ENCODE measurements around the gene GIPC2. TPM values are rescaled to one million over a fixed set of nuclear protein-coding genes. Genes with fewer than 3 reads are reported as not detected.
A peak's percentile ranks its signal among the peaks of the same experiment; 100 is the strongest.

The GIPC2 gene
- polyA plus RNA-seq, 3 donors, result not detected

DNA sequence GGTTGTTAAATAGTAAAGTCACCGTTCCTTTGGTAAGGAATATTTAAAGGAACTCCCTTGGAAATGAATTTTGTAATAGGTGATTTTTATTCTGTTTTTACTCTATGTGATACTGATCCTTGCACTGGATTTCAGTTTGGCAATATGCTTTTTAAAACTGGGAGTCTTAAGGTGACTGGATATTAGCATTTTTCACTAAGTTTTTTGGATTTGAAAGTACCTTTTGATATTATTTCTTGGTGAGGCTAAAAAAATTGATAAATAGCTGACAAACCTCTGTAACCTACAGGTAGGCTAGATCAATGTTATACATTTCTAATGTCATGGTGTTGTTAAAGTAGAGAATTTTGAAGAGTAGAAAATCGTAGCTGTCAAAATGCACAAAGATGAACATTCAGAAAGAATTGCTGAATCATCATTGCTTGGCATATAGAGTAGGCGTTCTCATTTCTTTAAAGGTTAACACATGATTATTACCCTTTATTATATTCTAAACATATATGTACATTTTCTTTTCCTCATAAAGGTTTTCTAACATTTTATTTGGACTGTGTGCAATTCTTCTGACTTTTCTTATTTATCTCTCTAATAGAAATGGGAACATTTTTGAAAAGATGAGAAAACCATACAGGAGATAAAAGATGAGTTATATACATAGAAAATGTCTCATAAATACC, 42.6 kb upstream of the GIPC2 start:
- intact Hi-C loops (cut with micrococcal nuclease), result no loop called here
- peaks cover 10% of the 10 kb centered on the region for H3K79me2 ChIP-seq (ENCODE audit: insufficient read depth, low read length)

DNA sequence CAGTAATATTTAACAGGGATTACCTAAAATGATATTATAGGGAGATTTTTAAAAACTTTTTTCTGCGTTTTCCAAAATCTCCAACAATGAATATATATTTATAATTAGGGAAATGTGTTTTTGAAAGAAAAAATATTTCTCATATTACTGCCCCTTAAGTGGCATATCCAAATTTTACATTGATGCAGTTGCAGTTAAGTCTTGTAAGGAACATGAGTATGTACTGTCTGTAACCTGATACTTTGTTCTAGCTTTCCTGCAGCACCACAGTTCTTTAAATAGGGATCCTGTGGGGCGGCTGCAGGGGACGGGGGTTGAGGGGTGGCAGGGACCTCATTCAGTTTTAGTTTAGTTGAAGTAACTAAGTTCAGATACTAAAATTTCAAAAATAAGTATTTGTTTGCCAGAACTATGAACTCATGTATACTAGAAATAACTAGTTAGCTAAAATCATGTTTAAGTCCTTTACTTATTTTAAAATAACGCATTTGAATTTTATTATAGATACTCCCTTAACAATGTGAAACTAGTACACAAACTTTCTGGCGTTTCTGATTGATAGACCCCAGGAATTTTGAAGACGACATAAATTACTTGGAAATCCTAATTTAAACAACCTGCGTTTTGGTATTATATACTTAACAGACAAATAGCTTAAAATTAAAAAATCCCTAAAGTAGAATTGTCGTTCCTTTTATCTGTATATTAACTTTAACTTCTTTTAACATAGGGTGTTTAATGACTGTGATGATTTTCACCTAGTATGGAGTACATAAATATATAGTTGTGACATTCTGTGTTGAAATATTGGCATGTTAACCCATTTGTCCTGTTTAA, 41.7 kb upstream of the GIPC2 start:
- H3K9ac ChIP-seq (ENCODE audit: insufficient read depth, low read length, poor library complexity, severe bottlenecking), result peak overlapping the region; percentile 85
- H3K27me3 ChIP-seq (ENCODE audit: control insufficient read depth in 2 of 2, insufficient read depth in 2 of 2, low read length in 2 of 2), result no peaks in the 10 kb centered on the region
- H3K4me2 ChIP-seq (replicated peaks; ENCODE audit: extremely low read depth, low read length, poor library complexity, severe bottlenecking), result peak overlapping the region; percentile 83
- peak overlapping the region; percentile 72 for H2AFZ ChIP-seq (ENCODE audit: insufficient read depth, low read depth, low read length, poor library complexity, severe bottlenecking)
- H3K4me1 Mint-ChIP-seq, result peaks cover 14% of the 10 kb centered on the region
- H3K9me3 Mint-ChIP-seq, result no peaks in the 10 kb centered on the region
- peak; percentile 60 to 72 (median 64) for DNase-seq
- intact Hi-C loops (cut with micrococcal nuclease), result loop anchor here in 1 of 2 donors (2.0 kb wide), 1 partner anchor 25 kb away; the partner anchor contains the start of gene FUBP1
- WGBS (ENCODE audit: insufficient coverage), result no CpG with 5 or more reads among the region's 8 CpGs
- H3K4me3 Mint-ChIP-seq, result peak overlapping the region; percentile 76 to 94
- peaks cover 0 to 2% of the 10 kb centered on the region in 2 donors for H3K36me3 Mint-ChIP-seq
- peak overlapping the region; percentile 96 to 99 (median 97) for H3K27ac Mint-ChIP-seq
- H3K4me1 ChIP-seq (ENCODE audit: control insufficient read depth in 1 of 2, insufficient read depth in 2 of 2, low read length in 2 of 2), result peaks cover 2 to 25% of the 10 kb centered on the region in 2 donors
- peaks cover 10% of the 10 kb centered on the region for H3K79me2 ChIP-seq (ENCODE audit: insufficient read depth, low read length)
- H3K27ac ChIP-seq (ENCODE audit: low read depth in 1 of 2, low read length in 2 of 2), result peak overlapping the region; percentile 57 to 95
- H3K4me3 ChIP-seq (replicated peaks in 1 of 3; ENCODE audit: low read depth in 2 of 3, low read length in 3 of 3), result peak overlapping the region; percentile 57 to 99 (median 83)
- no peaks in the 10 kb centered on the region for H4K20me1 ChIP-seq (ENCODE audit: insufficient read depth, low read length)
- no peaks in the 10 kb centered on the region for H3K36me3 ChIP-seq (replicated peaks in 1 of 2; ENCODE audit: control insufficient read depth in 1 of 2, insufficient read depth in 2 of 2, low read length in 2 of 2)
- no peaks in the 10 kb centered on the region for H3K9me3 ChIP-seq (replicated peaks in 1 of 2; ENCODE audit: control insufficient read depth in 1 of 2, insufficient read depth in 1 of 2, low read length in 2 of 2)
- TF ChIP-seq, protein P1, sequence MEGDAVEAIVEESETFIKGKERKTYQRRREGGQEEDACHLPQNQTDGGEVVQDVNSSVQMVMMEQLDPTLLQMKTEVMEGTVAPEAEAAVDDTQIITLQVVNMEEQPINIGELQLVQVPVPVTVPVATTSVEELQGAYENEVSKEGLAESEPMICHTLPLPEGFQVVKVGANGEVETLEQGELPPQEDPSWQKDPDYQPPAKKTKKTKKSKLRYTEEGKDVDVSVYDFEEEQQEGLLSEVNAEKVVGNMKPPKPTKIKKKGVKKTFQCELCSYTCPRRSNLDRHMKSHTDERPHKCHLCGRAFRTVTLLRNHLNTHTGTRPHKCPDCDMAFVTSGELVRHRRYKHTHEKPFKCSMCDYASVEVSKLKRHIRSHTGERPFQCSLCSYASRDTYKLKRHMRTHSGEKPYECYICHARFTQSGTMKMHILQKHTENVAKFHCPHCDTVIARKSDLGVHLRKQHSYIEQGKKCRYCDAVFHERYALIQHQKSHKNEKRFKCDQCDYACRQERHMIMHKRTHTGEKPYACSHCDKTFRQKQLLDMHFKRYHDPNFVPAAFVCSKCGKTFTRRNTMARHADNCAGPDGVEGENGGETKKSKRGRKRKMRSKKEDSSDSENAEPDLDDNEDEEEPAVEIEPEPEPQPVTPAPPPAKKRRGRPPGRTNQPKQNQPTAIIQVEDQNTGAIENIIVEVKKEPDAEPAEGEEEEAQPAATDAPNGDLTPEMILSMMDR (IDR thresholded peaks at IDR 0.05), result no peak
- H3K27me3 Mint-ChIP-seq (ENCODE audit: low read depth in 3 of 3), result peaks cover 0 to 1% (median 0%) of the 10 kb centered on the region in 3 donors

More for the DNA sequence above, 42.6 kb upstream of the GIPC2 start:
- H3K27me3 ChIP-seq (ENCODE audit: control insufficient read depth in 2 of 2, insufficient read depth in 2 of 2, low read length in 2 of 2), result no peaks in the 10 kb centered on the region
- DNase-seq, result peak in 2 of 3 donors; percentile 15 to 37
- Mint-ChIP-seq H3K4me3 (peak overlapping the region; percentile 50 to 69), H3K27ac (peak overlapping the region in 5 of 7 donors; percentile 16 to 67 (median 38)), H3K36me3 (peaks cover 0 to 2% of the 10 kb centered on the region in 2 donors), H3K4me1 (peaks cover 14% of the 10 kb centered on the region), H3K27me3 (ENCODE audit: low read depth in 3 of 3) (peaks cover 0 to 1% (median 0%) of the 10 kb centered on the region in 3 donors), H3K9me3 (no peaks in the 10 kb centered on the region)
- H3K4me2 ChIP-seq (replicated peaks; ENCODE audit: extremely low read depth, low read length, poor library complexity, severe bottlenecking), result peak overlapping the region; percentile 83
- peak overlapping the region; percentile 29 for H2AFZ ChIP-seq (ENCODE audit: insufficient read depth, low read depth, low read length, poor library complexity, severe bottlenecking)
- no CpG with 5 or more reads among the region's 3 CpGs for WGBS (ENCODE audit: insufficient coverage)
- no peaks in the 10 kb centered on the region for H4K20me1 ChIP-seq (ENCODE audit: insufficient read depth, low read length)
- peak overlapping the region in 1 of 2 donors; percentile 95 for H3K27ac ChIP-seq (ENCODE audit: low read depth in 1 of 2, low read length in 2 of 2)
- peak overlapping the region in 1 of 3 experiments; percentile 83 for H3K4me3 ChIP-seq (replicated peaks in 1 of 3; ENCODE audit: low read depth in 2 of 3, low read length in 3 of 3)
- TF ChIP-seq, protein P1 (IDR thresholded peaks at IDR 0.05), result no peak
- no peaks in the 10 kb centered on the region for H3K36me3 ChIP-seq (replicated peaks in 1 of 2; ENCODE audit: control insufficient read depth in 1 of 2, insufficient read depth in 2 of 2, low read length in 2 of 2)
- H3K9ac ChIP-seq (ENCODE audit: insufficient read depth, low read length, poor library complexity, severe bottlenecking), result no peak overlapping the region
- H3K9me3 ChIP-seq (replicated peaks in 1 of 2; ENCODE audit: control insufficient read depth in 1 of 2, insufficient read depth in 1 of 2, low read length in 2 of 2), result no peaks in the 10 kb centered on the region
- peaks cover 2 to 25% of the 10 kb centered on the region in 2 donors for H3K4me1 ChIP-seq (ENCODE audit: control insufficient read depth in 1 of 2, insufficient read depth in 2 of 2, low read length in 2 of 2)
